GM18951 (cell line): ENCODE data around the gene NLRP13.

Experiments used
- POLR2A ChIP-seq: IDR thresholded peaks from 4 replicates; pipeline ENCODE4 v1.6.1; 2011; ENCODE audit warnings: mild to moderate bottlenecking; ENCODE audit not compliant: insufficient read length, insufficient read depth; ENCODE audit errors: extremely low read depth
- in situ Hi-C: fragments of 300-500 bp; cut with MboI; formaldehyde crosslinking; loops from one replicate; pipeline ENCODE4 v1.12.0; 2022; ENCODE audit warnings: low sequenced_read_pairs, mixed read lengths, inconsistent platforms; ENCODE audit not compliant: unreplicated experiment

NLRP13 gene

DNA sequence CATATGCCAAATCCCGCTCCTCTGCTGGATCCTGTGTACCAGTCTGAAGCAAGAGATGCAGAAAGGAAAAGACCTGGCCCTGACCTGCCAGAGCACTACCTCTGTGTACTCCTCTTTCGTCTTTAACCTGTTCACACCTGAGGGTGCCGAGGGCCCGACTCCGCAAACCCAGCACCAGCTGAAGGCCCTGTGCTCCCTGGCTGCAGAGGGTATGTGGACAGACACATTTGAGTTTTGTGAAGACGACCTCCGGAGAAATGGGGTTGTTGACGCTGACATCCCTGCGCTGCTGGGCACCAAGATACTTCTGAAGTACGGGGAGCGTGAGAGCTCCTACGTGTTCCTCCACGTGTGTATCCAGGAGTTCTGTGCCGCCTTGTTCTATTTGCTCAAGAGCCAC, 73.7 kb downstream of the NLRP13 start:
- TF ChIP-seq POLR2A, result no peak
- in situ Hi-C loops, result no loop called here

DNA sequence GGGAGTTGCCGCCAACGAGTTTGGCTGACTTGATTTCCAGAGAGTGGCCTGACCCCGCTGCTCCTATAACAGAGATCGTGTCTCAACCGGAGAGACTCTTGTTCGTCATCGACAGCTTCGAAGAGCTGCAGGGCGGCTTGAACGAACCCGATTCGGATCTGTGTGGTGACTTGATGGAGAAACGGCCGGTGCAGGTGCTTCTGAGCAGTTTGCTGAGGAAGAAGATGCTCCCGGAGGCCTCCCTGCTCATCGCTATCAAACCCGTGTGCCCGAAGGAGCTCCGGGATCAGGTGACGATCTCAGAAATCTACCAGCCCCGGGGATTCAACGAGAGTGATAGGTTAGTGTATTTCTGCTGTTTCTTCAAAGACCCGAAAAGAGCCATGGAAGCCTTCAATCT, 74.2 kb downstream of the NLRP13 start:
- TF ChIP-seq POLR2A, result no peak
- in situ Hi-C loops, result no loop called here

DNA sequence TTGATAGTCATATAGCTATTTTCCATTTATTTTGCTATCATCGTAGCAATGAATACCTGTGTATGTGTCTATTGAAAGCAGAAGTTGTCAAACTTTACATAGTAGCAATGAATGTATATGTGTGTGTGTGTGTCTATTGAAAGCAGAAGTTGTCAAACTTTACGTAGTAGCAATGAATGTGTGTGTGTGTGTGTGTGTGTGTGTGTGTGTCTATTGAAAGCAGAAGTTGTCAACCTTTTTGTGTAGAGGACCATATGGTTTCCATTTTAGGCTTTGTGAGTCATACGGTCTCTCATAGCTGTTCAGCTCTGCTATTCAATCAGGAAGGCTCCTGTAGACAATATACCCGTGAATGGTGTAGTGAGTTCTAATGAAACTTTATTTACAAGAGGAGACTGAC, 75.0 kb downstream of the NLRP13 start:
- in situ Hi-C loops, result no loop called here
- no peak for TF ChIP-seq POLR2A

DNA sequence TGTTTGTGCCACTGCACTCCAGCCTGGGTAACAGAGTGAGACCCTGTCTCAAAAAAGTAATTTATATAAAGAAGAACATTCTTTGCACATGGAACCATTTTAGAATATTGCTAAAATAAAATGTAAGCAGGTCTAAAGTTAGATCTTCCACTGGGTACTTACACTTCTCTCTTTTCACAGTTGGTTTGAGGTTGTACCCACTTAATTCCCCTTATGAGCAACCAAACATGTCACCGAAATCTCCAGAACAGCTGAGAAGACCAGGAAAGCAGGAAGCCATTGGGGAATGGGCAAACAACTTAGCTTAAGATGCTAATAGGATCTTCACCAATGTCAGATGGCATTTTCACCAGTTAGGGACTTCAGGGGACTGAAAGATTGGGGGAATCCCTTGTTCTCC, 77.0 kb downstream of the NLRP13 start:
- in situ Hi-C loops, result no loop called here
- TF ChIP-seq POLR2A, result no peak
